ENCODE results near the gene LASP1NB.

Gene LASP1NB

DNA sequence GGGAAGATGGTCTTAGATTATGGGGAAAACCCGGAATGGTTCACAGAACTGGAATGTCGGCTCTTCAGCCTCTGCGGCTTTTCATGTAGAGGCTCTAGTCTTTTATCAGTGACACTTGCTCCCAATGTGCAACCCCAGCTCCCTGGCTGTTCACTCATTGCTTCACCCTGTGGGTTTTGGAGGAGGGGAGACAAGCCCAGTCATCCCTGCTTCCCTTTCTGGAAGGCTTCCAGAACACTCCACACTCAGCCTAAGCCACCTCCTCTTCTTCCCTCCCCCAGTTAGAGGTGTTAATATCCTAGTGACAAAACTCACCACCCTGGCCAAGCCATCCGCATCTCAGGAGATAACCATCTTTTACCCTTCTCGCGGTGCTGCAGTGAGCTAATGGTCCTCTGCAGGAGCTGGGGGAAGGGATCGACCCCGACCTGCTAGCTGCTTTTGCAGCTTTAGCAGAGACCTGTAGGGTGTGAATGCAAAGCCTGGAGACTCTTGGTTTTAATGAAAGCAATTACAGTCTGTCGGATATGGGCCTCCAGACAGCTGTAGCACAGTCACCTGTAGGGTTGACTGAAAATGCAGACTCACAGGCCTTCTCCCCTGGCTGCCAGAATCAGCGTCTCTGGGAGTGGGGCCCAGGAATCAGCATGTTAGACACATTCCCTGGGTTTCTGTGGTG lies 24.3 kb upstream of the LASP1NB start:
- peaks cover 3% of the 10 kb centered on the region for H3K36me3 ChIP-seq (ENCODE audit: insufficient read depth, low read length)
- no peaks in the 10 kb centered on the region for H3K9me3 ChIP-seq (ENCODE audit: low read length)
- no peak overlapping the region for H2AFZ ChIP-seq (ENCODE audit: low read depth, low read length)
- no peaks in the 10 kb centered on the region for H3K27me3 ChIP-seq (ENCODE audit: insufficient read depth, low read depth, low read length)
- no peak overlapping the region for H3K4me3 ChIP-seq (ENCODE audit: low read length)
- H4K20me1 ChIP-seq (ENCODE audit: insufficient read depth), result no peaks in the 10 kb centered on the region
- no peaks in the 10 kb centered on the region for H3K9me2 ChIP-seq (ENCODE audit: insufficient read depth, low read length)
- no peak overlapping the region for H3K9ac ChIP-seq (ENCODE audit: low read length)
- H3K27ac ChIP-seq (ENCODE audit: low read length), result no peak overlapping the region
- no peaks in the 10 kb centered on the region for H3F3A ChIP-seq (ENCODE audit: insufficient read depth, low read length, poor library complexity, severe bottlenecking)
- no peaks in the 10 kb centered on the region for H3K79me2 ChIP-seq (replicated peaks; ENCODE audit: insufficient read depth, low read length)
- TF ChIP-seq RAD21 (conservative IDR thresholded peaks at IDR 0.05) (no peak), POLR2AphosphoS5 (IDR thresholded peaks at IDR 0.05) (no peak), SMC3 (conservative IDR thresholded peaks at IDR 0.05; ENCODE audit: poor library complexity) (no peak), EZH2 (IDR thresholded peaks at IDR 0.05; ENCODE audit: borderline replicate concordance, insufficient read depth, low read length, poor library complexity, severe bottlenecking) (no peak), MXI1 (conservative IDR thresholded peaks at IDR 0.05; ENCODE audit: poor library complexity, severe bottlenecking) (no peak), TAF1 (IDR thresholded peaks at IDR 0.05; ENCODE audit: low read depth) (no peak), EP300 (conservative IDR thresholded peaks at IDR 0.05; ENCODE audit: poor library complexity, severe bottlenecking) (no peak)
- TF ChIP-seq, protein P1, sequence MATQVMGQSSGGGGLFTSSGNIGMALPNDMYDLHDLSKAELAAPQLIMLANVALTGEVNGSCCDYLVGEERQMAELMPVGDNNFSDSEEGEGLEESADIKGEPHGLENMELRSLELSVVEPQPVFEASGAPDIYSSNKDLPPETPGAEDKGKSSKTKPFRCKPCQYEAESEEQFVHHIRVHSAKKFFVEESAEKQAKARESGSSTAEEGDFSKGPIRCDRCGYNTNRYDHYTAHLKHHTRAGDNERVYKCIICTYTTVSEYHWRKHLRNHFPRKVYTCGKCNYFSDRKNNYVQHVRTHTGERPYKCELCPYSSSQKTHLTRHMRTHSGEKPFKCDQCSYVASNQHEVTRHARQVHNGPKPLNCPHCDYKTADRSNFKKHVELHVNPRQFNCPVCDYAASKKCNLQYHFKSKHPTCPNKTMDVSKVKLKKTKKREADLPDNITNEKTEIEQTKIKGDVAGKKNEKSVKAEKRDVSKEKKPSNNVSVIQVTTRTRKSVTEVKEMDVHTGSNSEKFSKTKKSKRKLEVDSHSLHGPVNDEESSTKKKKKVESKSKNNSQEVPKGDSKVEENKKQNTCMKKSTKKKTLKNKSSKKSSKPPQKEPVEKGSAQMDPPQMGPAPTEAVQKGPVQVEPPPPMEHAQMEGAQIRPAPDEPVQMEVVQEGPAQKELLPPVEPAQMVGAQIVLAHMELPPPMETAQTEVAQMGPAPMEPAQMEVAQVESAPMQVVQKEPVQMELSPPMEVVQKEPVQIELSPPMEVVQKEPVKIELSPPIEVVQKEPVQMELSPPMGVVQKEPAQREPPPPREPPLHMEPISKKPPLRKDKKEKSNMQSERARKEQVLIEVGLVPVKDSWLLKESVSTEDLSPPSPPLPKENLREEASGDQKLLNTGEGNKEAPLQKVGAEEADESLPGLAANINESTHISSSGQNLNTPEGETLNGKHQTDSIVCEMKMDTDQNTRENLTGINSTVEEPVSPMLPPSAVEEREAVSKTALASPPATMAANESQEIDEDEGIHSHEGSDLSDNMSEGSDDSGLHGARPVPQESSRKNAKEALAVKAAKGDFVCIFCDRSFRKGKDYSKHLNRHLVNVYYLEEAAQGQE (IDR thresholded peaks at IDR 0.05; ENCODE audit: borderline replicate concordance), result no peak
- TF ChIP-seq, protein P2, sequence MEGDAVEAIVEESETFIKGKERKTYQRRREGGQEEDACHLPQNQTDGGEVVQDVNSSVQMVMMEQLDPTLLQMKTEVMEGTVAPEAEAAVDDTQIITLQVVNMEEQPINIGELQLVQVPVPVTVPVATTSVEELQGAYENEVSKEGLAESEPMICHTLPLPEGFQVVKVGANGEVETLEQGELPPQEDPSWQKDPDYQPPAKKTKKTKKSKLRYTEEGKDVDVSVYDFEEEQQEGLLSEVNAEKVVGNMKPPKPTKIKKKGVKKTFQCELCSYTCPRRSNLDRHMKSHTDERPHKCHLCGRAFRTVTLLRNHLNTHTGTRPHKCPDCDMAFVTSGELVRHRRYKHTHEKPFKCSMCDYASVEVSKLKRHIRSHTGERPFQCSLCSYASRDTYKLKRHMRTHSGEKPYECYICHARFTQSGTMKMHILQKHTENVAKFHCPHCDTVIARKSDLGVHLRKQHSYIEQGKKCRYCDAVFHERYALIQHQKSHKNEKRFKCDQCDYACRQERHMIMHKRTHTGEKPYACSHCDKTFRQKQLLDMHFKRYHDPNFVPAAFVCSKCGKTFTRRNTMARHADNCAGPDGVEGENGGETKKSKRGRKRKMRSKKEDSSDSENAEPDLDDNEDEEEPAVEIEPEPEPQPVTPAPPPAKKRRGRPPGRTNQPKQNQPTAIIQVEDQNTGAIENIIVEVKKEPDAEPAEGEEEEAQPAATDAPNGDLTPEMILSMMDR (IDR thresholded peaks at IDR 0.05; ENCODE audit: poor library complexity, severe bottlenecking), result no peak
- H3K4me2 ChIP-seq (ENCODE audit: low read length), result no peak overlapping the region

DNA sequence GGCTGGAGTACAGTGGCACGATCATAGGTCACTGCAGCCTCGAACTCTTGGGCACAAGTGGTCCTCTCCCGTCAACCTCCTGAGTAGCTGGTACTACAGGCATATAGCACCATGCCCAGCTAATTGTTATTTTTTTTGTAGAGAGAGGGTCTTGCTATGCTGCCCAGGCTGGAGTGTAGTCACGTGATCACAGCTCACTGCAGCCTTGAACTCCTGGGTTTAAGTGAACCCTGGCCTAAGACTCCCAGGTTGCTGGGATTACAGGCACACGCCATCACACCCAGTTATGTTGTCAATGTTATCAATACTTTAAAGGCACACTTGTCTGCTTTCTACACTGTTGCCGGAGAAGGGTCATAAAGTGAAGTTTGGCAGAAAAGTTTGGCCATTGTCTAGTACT lies 22.0 kb upstream of the LASP1NB start:
- Histone ChIP-seq H3K4me2 (ENCODE audit: low read length) (no peak overlapping the region), H3K27me3 (ENCODE audit: insufficient read depth, low read depth, low read length) (no peaks in the 10 kb centered on the region), H4K20me1 (ENCODE audit: insufficient read depth) (no peaks in the 10 kb centered on the region), H3F3A (ENCODE audit: insufficient read depth, low read length, poor library complexity, severe bottlenecking) (no peaks in the 10 kb centered on the region), H3K36me3 (ENCODE audit: insufficient read depth, low read length) (peaks cover 1% of the 10 kb centered on the region), H3K9ac (ENCODE audit: low read length) (no peak overlapping the region), H3K27ac (ENCODE audit: low read length) (no peak overlapping the region), H2AFZ (ENCODE audit: low read depth, low read length) (no peak overlapping the region), H3K79me2 (replicated peaks; ENCODE audit: insufficient read depth, low read length) (no peaks in the 10 kb centered on the region), H3K4me3 (ENCODE audit: low read length) (no peak overlapping the region), H3K9me2 (ENCODE audit: insufficient read depth, low read length) (no peaks in the 10 kb centered on the region), H3K9me3 (ENCODE audit: low read length) (no peaks in the 10 kb centered on the region)
- no peak for TF ChIP-seq TAF1 (IDR thresholded peaks at IDR 0.05; ENCODE audit: low read depth)
- TF ChIP-seq, protein P2 (IDR thresholded peaks at IDR 0.05; ENCODE audit: poor library complexity, severe bottlenecking), result no peak
- TF ChIP-seq MXI1 (conservative IDR thresholded peaks at IDR 0.05; ENCODE audit: poor library complexity, severe bottlenecking), result no peak
- TF ChIP-seq, protein P1 (IDR thresholded peaks at IDR 0.05; ENCODE audit: borderline replicate concordance), result no peak
- no peak for TF ChIP-seq EZH2 (IDR thresholded peaks at IDR 0.05; ENCODE audit: borderline replicate concordance, insufficient read depth, low read length, poor library complexity, severe bottlenecking)
- TF ChIP-seq RAD21 (conservative IDR thresholded peaks at IDR 0.05), result no peak
- TF ChIP-seq SMC3 (conservative IDR thresholded peaks at IDR 0.05; ENCODE audit: poor library complexity), result no peak
- no peak for TF ChIP-seq POLR2AphosphoS5 (IDR thresholded peaks at IDR 0.05)
- TF ChIP-seq EP300 (conservative IDR thresholded peaks at IDR 0.05; ENCODE audit: poor library complexity, severe bottlenecking), result no peak

All from neural cell (in vitro differentiated cells).